HG03135 (cell line): ENCODE results near the gene HSD17B14.
A peak's percentile ranks its signal among the peaks of the same experiment; 100 is the strongest.
"Not testable (repeated sequence)": the region's sequence is repeated elsewhere in the genome, so short reads cannot be mapped to it uniquely, and the experiment has no call there.

Experiments used
- ATAC-seq: cut with Tn5 transposase; IDR thresholded peaks from one replicate; pipeline ENCODE4 v1.9.1; 2021; ENCODE audit warnings: mild to moderate bottlenecking, moderate library complexity; ENCODE audit not compliant: unreplicated experiment

Gene HSD17B14

DNA sequence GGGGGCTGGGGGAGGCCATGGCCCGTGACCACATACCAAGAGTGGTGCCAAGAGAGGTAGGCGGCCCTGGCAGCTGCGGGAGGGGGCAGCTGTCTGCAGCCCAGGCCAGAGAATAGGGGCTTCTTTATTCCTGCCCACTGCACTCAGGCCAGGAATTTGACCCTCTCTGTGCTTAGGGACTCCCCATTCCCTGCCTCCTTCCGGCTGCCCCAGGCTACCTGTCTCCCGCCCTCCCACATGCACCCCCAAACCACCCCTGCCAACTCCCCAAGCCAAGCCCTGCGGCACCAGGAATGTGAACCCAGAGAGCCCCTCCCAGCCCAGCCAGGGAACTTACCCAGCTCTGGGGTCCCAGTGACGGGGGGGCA lies 31.4 kb upstream of the HSD17B14 start:
- ATAC-seq: no peak

DNA sequence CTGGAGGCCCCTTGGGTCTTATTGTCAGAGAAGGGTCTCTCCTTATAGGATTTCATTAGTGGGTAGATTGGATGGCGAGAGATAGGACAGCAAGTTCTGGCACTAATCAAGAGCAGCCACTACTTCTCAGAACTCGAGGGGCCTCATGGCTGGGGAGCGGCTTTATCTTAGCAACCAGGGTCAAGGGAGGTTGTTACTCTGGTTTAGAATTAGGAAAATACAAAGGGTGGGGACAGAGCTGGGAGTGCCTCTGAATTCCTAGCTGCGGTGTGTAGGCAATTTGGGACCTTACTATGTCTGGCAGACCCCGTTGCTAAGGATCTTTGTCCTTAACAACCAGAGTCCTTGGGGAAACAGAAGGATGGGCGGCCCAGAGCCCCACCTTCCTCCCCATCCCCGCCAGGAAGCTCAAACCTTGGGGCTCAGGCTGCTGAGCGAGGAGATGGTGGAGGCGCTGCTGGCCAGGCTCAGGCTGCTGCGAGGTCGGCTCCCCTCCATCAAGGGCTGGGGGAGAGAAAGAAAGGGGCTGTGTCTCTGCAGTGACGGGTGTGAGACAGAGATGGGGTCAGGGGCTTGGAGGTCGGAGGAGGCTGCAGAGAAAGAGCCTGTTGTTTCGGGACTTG lies 30.9 kb upstream of the HSD17B14 start:
- no peak for ATAC-seq

DNA sequence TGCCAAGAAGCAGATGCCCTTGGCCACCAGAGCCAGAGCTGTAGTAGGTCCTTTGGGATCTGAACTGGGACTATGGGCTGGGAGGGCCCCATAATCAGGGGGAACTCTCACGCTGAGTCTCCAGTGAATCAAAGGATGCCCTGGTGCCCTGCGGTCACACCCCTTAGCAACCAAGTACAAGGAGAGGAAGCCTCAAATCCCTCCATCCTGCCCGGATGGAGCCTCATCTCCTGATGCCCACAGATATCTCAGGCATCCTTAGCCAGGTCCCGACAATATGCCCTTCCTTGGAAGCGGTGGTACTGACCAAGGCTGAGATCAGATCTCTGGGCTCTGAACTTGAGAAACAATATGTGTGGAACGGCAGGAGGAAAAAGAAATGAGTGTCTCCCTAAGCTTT lies 30.4 kb upstream of the HSD17B14 start:
- no peak for ATAC-seq

GRCh38 chr19:48862827-48863226 lies 26.5 kb upstream of the HSD17B14 start:
- ATAC-seq: no peak

DNA sequence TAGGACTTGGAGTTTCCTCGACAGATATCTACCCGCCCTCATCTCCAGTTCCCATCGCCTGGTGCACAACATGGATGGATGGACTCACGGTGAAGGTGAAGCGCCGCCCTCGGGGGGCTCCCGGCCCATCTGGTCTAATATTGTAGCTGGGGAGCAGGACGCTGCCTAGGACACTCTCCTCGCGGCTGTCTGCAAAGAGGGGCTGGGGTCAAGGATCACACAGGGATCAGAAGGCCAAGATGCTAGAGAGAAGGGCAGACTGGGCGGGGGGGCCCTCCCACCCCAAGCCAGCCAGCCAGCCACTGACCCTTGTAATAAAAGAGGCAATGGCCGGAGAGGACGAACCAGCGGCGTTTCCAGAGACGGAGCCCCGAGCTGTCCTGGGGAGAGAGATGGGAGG lies 25.0 kb upstream of the HSD17B14 start:
- no peak for ATAC-seq

DNA sequence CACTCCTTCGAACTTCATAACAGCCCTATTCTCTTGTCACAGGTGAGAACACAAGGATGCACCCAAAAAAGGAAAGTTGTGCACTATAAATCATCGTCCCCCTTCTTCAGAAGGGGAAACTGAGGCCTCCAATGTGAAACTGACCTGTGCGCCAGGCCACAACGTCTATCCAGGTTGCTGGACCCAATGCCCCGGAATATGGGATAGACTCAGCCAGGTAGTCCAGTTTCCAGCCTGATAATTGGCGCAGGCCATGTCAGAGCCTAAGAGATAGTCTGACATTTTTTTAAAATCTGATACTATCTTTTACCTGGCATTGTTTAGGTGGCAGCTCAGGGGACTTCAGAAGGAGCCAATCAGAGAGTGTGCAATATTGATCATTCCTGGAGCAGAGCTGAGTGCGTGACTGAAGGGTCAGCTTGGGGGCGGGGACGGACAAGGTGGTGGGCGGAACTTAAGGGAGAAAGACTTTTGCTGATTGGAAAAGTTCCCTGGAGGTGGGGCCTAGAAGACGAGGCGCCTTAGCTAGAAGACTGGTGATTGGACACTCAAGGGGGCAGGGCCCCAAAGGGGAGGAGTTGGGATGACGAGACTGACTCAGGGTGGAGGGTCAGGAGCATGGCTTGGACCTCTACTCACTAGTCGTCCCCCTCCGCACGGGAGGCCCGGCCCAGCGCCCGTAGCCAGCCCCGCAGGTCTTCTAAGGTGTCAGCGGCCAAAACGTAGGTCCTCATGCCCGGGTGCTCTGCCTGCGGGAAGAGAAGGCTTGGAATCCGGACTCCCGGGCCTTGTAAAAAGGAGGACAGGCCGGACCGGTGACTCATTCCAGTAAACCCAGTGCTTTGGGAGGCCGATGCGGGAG lies 23.7 kb upstream of the HSD17B14 start:
- ATAC-seq: no peak

- peak; percentile 47 for ATAC-seq
Measured at GRCh38 chr19:48858984-48859710, 22.9 kb upstream of the HSD17B14 start.

- no peak for ATAC-seq
Measured at GRCh38 chr19:48856921-48857320, 20.6 kb upstream of the HSD17B14 start.

GRCh38 chr19:48854103-48854502 lies 17.8 kb upstream of the HSD17B14 start:
- ATAC-seq: no peak

GRCh38 chr19:48853483-48853882 lies 17.2 kb upstream of the HSD17B14 start:
- ATAC-seq: no peak

- no peak for ATAC-seq
Measured at GRCh38 chr19:48852292-48852691, 16.0 kb upstream of the HSD17B14 start.

- ATAC-seq: not testable (repeated sequence)
Measured at GRCh38 chr19:48846659-48847058, 10.4 kb upstream of the HSD17B14 start.

DNA sequence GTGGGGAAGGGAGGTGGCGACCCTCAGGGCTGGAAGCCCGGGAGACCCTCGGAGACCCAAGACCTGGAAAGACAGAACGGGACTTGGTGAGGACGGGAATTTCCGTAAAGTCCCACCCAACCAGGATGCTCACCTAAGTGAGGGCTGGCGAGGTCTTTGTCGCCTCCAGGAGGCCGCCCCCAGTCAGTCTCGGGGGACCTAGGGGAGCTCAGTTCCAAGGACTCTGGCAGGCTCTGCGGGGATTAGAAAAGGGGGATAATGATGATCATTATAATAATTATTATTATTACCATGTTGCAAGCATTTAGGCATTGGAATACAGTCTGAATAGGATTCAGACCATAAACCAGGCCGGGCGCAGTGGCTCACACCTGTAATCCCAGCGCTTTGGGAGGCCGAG lies 9.1 kb upstream of the HSD17B14 start:
- no peak for ATAC-seq

DNA sequence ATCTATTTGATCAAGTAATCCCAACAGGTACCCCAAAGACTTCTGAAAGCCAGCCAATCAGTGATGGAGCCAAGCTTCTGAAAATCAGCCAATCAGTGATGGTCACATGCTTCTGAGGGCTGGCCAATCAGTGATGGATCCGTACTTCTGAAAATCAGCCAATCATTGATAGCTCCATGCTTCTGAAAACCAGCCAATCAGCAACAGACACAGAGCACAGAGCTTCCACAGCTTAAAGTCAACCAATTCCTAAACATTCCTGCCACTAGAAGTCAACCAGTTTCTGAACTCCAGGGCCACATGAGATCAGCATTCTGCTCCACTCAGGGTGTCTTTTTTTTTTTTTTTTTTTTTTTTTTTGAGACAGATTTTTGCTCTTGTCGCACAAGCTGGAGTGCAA lies 8.2 kb upstream of the HSD17B14 start:
- no peak for ATAC-seq

DNA sequence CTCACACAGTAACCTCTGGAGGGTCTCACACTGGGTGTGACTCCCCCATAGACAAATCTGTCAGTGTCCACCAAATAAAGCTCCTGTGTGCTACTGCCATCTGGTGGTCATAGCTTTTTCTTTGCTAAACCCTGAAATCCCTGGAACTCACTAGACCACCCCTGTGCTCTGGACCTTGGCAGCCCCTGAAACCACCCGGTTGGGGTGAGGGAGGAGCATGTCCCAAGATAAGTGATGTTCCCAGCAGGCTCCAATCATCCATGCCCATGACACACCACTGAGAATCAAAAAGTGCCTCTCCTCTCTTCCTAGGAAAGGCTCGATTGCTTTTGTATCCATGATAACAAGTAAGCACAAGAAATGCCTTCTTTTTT lies 6.5 kb upstream of the HSD17B14 start:
- ATAC-seq: no peak

GRCh38 chr19:48841571-48841970 lies 5.3 kb upstream of the HSD17B14 start:
- ATAC-seq: no peak

DNA sequence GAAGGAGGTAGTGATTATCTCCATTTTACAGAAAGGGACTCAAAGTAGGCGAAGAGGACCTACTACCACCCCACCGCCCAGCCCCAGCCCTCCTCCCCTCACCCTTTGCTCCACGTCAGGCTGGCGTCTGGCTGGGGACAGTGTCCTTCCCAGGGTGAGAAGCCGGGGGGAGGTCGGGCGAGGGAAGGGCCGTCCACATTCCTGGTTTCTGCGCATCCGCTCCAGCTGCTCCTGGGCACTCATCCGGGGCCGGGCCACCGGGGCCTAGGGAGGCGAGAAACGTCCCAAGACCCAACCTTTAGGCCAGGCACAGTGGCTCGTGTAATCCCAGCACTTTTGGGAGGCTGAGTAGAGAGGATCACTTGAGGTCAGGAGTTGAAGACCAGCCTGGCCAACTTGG lies 4.8 kb upstream of the HSD17B14 start:
- ATAC-seq: no peak

DNA sequence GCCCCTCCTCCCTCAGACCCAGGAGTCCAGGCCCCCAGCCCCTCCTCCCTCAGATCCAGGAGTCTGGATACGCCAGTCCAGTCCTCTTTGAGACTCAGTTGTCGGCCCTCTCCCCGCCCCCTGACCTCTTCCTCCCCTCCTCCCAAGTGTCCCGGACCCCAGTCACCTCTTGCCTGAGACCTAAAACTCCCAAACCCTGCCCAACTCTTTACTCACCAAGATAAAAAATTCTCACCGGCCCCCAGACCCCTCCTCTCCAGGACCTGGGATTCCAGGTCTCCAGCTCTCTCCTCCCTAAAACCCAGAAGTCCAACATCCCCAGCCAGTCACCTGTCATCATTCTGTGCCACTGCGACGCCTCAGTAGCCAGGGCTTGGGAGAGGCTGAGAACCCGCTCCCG lies 1.4 kb upstream of the HSD17B14 start:
- ATAC-seq: no peak

- ATAC-seq: no peak
Measured at GRCh38 chr19:48837051-48837524, 797 bp upstream of the HSD17B14 start.

GRCh38 chr19:48835734-48836088 lies 580 bp downstream of the HSD17B14 start:
- peak; percentile 65 for ATAC-seq

- no peak for ATAC-seq
Measured at GRCh38 chr19:48833977-48834376, 2.3 kb downstream of the HSD17B14 start.

- no peak for ATAC-seq
Measured at GRCh38 chr19:48833049-48833448, 3.2 kb downstream of the HSD17B14 start.
